Tibial artery (tissue), 4 donors: ENCODE results near the gene PROB1.

ENCODE experiments used
- DNase-seq, 2 donors: peaks; one replicate each; pipeline ENCODE4 v3.0.0-alpha.2; 2019
- H3K27ac ChIP-seq, 2 donors: fragments of 200-600 bp; sonication (generic) in 1 of 2; 1 replicate in 1 of 2; 2 replicates in 1 of 2; pipeline ENCODE4 v1.5.1; 2018 to 2019; ENCODE audit warnings: mild to moderate bottlenecking in 1 of 2
- H3K27me3 ChIP-seq, 2 donors: fragments of 200-600 bp; sonication (generic) in 1 of 2; one replicate each; pipeline versions ENCODE4 v1.5.1 to v1.6.0; 2016 to 2019
- H3K36me3 ChIP-seq, 3 donors: fragments of 200-600 bp; sonication (generic) in 2 of 3; one replicate each; pipeline ENCODE4 v1.5.1; 2016 to 2019; ENCODE audit warnings: mild to moderate bottlenecking in 2 of 3
- H3K4me1 ChIP-seq, 4 donors: fragments of 200-600 bp; sonication (generic) in 2 of 4; 1 replicate in 3 of 4; 2 replicates in 1 of 4; pipeline ENCODE4 v1.5.1; 2016 to 2019
- H3K4me3 ChIP-seq, 2 donors: fragments of 200-600 bp; sonication (generic) in 1 of 2; 1 replicate in 1 of 2; 2 replicates in 1 of 2; pipeline ENCODE4 v1.5.1; 2018 to 2019; ENCODE audit warnings: mild to moderate bottlenecking in 2 of 2
- H3K9me3 ChIP-seq, 3 donors: fragments of 200-600 bp; sonication (generic) in 1 of 3; one replicate each; pipeline ENCODE4 v1.5.1; 2016 to 2019
- CTCF ChIP-seq, 2 experiments: fragments of 200-600 bp in 1 of 2; fragments of 450-650 bp in 1 of 2; IDR thresholded peaks; one replicate each; pipeline ENCODE4 v1.5.1; 2017 to 2019; ENCODE audit warnings: antibody characterized with exemption in 2 of 2, mild to moderate bottlenecking in 1 of 2, moderate library complexity in 1 of 2
- intact Hi-C: fragments of 100-400 bp; cut with DNase I; formaldehyde crosslinking; loops from one replicate; pipeline ENCODE4 v1.15.0; 2023; ENCODE audit warnings: low total_unique reads

PROB1 gene

DNA sequence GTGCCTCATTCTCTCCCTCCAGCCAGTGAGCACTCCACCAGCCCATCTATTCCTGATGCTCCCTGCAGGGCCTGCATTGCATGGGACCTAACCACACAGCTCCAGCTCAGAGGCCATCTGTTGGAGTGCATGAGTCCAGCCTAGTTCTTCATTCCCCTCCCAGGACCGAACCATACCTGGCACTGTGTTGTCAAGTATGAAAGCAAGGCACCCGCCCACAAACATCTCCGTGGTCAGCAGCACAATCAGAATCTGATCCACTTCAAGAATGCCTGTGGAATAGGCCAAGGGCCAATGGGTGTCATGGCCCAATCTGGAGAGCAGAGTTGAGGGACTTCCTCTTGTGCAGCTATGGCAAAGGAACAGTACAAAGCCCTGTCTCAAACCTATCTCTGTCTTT lies 17.7 kb downstream of the PROB1 start:
- no peak overlapping the region for H3K27ac ChIP-seq
- H3K27me3 ChIP-seq, result no peaks in the 10 kb centered on the region
- TF ChIP-seq CTCF (IDR thresholded peaks at IDR 0.05), result no peak
- H3K9me3 ChIP-seq, result no peaks in the 10 kb centered on the region
- intact Hi-C loops, result no loop called here
- no peak for DNase-seq
- H3K4me3 ChIP-seq, result no peak overlapping the region
- H3K36me3 ChIP-seq, result peaks cover 7 to 31% (median 11%) of the 10 kb centered on the region in 3 donors
- peaks cover 0 to 9% (median 2%) of the 10 kb centered on the region in 4 donors for H3K4me1 ChIP-seq

GRCh38 chr5:139376364-139376763 lies 18.5 kb downstream of the PROB1 start:
- intact Hi-C loops, result no loop called here
- H3K9me3 ChIP-seq, result no peaks in the 10 kb centered on the region
- no peak for DNase-seq
- H3K4me3 ChIP-seq, result no peak overlapping the region
- H3K36me3 ChIP-seq, result peaks cover 15 to 40% (median 19%) of the 10 kb centered on the region in 3 donors
- H3K4me1 ChIP-seq, result peaks cover 0 to 9% (median 2%) of the 10 kb centered on the region in 4 donors
- H3K27me3 ChIP-seq, result no peaks in the 10 kb centered on the region
- no peak overlapping the region for H3K27ac ChIP-seq
- TF ChIP-seq CTCF (IDR thresholded peaks at IDR 0.05), result no peak

GRCh38 chr5:139374909-139375308 lies 20.0 kb downstream of the PROB1 start:
- Histone ChIP-seq H3K9me3 (no peaks in the 10 kb centered on the region), H3K36me3 (peaks cover 21 to 54% (median 26%) of the 10 kb centered on the region in 3 donors), H3K4me1 (peaks cover 0 to 9% (median 2%) of the 10 kb centered on the region in 4 donors), H3K27me3 (no peaks in the 10 kb centered on the region), H3K4me3 (no peak overlapping the region), H3K27ac (no peak overlapping the region)
- no peak for DNase-seq
- intact Hi-C loops, result no loop called here
- TF ChIP-seq CTCF (IDR thresholded peaks at IDR 0.05), result no peak

- TF ChIP-seq CTCF (IDR thresholded peaks at IDR 0.05), result no peak
- Histone ChIP-seq H3K27ac (no peak overlapping the region), H3K27me3 (no peaks in the 10 kb centered on the region), H3K4me3 (no peak overlapping the region), H3K4me1 (peaks cover 0 to 9% (median 2%) of the 10 kb centered on the region in 4 donors), H3K36me3 (peaks cover 52 to 78% (median 58%) of the 10 kb centered on the region in 3 donors), H3K9me3 (no peaks in the 10 kb centered on the region)
- intact Hi-C loops, result no loop called here
- DNase-seq, result no peak
Observed at GRCh38 chr5:139371482-139372435, 23.1 kb downstream of the PROB1 start.

DNA sequence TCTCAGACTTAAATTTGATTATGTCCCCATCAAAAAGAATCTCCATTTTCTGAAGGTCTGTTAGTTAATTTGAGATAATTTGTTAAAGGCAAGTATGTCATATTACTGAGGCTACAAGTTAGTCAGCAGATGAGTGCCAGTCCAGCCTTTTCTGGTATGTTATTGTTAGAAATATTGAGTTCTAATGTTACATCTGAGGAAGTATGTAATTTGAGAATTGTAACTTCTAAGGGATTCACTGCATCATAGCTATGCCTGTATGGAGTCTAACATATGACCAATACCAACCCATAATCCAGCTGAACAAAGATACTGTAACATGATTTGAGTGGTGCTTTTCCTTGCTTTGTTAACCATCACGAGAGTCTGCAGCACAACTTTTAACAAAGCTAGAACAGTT lies 25.7 kb downstream of the PROB1 start:
- H3K4me1 ChIP-seq, result peaks cover 0 to 9% (median 2%) of the 10 kb centered on the region in 4 donors
- no peak for TF ChIP-seq CTCF (IDR thresholded peaks at IDR 0.05)
- no peak overlapping the region for H3K27ac ChIP-seq
- H3K9me3 ChIP-seq, result no peaks in the 10 kb centered on the region
- intact Hi-C loops, result no loop called here
- no peak for DNase-seq
- H3K4me3 ChIP-seq, result no peak overlapping the region
- H3K36me3 ChIP-seq, result peaks cover 78 to 91% (median 82%) of the 10 kb centered on the region in 3 donors
- H3K27me3 ChIP-seq, result no peaks in the 10 kb centered on the region
